Thymus (tissue), 11 donors: ENCODE results near the gene FFAR2. TPM values are rescaled to one million over a fixed set of nuclear protein-coding genes. Genes with fewer than 3 reads are reported as not detected.

Source experiments
- DNase-seq, 9 donors: peaks; one replicate each; pipeline ENCODE4 v3.0.0-alpha.2; 2013; ENCODE audit warnings: low spot score in 9 of 9, low read depth in 6 of 9, missing footprints in 1 of 9
- H3K27ac ChIP-seq, 2 donors: one replicate each; pipeline ENCODE4 v1.5.1; 2013; ENCODE audit warnings: control low read depth in 1 of 2, low read depth in 1 of 2, low read length in 1 of 2, mild to moderate bottlenecking in 1 of 2, moderate library complexity in 1 of 2
- H3K27me3 ChIP-seq, 2 donors: one replicate each; pipeline ENCODE4 v1.5.1; 2013; ENCODE audit warnings: low read length in 1 of 2; ENCODE audit not compliant: control insufficient read depth in 2 of 2, insufficient read depth in 1 of 2
- H3K36me3 ChIP-seq, 2 donors: one replicate each; pipeline ENCODE4 v1.5.1; 2013; ENCODE audit warnings: low read length in 1 of 2, mild to moderate bottlenecking in 1 of 2, moderate library complexity in 1 of 2; ENCODE audit not compliant: control insufficient read depth in 2 of 2, insufficient read depth in 2 of 2
- H3K4me1 ChIP-seq, 2 donors: one replicate each; pipeline ENCODE4 v1.5.1; 2013; ENCODE audit warnings: low read length in 2 of 2; ENCODE audit not compliant: control insufficient read depth in 2 of 2, insufficient read depth in 2 of 2
- H3K4me3 ChIP-seq, 2 donors: one replicate each; pipeline ENCODE4 v1.5.1; 2013; ENCODE audit warnings: low read length in 2 of 2, control low read depth in 1 of 2, mild to moderate bottlenecking in 1 of 2
- H3K9me3 ChIP-seq, 2 donors: one replicate each; pipeline ENCODE4 v1.5.1; 2013; ENCODE audit warnings: low read length in 1 of 2, mild to moderate bottlenecking in 1 of 2; ENCODE audit not compliant: control insufficient read depth in 2 of 2, insufficient read depth in 1 of 2
- WGBS: extraction: QIAGEN DNeasy Blood & Tissue Kit; methylation state at CpG from one replicate; pipeline ENCODE4 v1.1.7; 2013; 5-methylcytosine and 5-hydroxymethylcytosine counted together
- polyA plus RNA-seq: library from polyadenylated mRNA; stranded (reverse); fragments of 200-250 nt; gene quantifications from one replicate; pipeline ENCODE4 v1.2.3, GENCODE V29; 2013
- total RNA-seq: library from RNA; stranded (reverse); fragments of 120-200 nt; gene quantifications from one replicate; pipeline ENCODE4 v1.2.4, GENCODE V29; 2013
- donor health status: healthy.

Gene FFAR2
- total and polyA plus RNA-seq, 2 donors, result 0.47 to 1.1 TPM

DNA sequence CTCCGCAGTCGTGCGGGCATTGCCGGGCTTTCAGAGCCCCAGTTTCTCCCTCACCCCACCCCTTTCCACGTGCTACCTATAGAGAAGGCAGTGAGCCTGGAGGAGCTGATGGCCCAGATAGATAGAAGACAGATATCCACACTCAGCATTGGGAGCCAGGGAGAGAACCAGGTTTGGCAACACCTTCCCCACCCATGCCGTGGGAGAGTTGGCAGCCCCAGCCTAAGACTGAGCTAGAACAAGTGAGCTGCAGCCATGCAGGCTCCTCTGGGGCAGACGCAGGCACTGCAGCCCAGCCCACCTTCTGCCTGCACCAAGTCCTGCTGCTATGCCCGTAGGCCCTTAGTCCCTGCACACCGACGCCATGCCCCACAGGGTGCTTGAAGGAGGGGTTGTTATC lies 52.6 kb downstream of the FFAR2 start:
- no peak for DNase-seq
- Histone ChIP-seq H3K27me3 (peaks cover 0 to 15% of the 10 kb centered on the region in 2 donors), H3K36me3 (no peaks in the 10 kb centered on the region), H3K4me1 (no peaks in the 10 kb centered on the region), H3K27ac (no peak overlapping the region), H3K4me3 (no peak overlapping the region), H3K9me3 (no peaks in the 10 kb centered on the region)
- WGBS, result 99% methylated on average over 10 of the region's 10 CpGs

Other genes starting within 250 kb of the FFAR2 start
- not detected for gene FAM187B, start 219.5 kb upstream of the FFAR2 start, total RNA-seq
- 0.09 TPM for gene FAM187B, start 219.5 kb upstream of the FFAR2 start, polyA plus RNA-seq
- gene LSR, start 199.3 kb upstream of the FFAR2 start, total RNA-seq, result 5.7 TPM
- gene LSR, start 199.3 kb upstream of the FFAR2 start, polyA plus RNA-seq, result 20.1 TPM
- gene USF2, start 179.3 kb upstream of the FFAR2 start, total RNA-seq, result 58.8 TPM
- 151 TPM for gene USF2, start 179.3 kb upstream of the FFAR2 start, polyA plus RNA-seq
- 0.24 TPM for gene HAMP, start 165.7 kb upstream of the FFAR2 start, total RNA-seq
- gene HAMP, start 165.7 kb upstream of the FFAR2 start, polyA plus RNA-seq, result 6.8 TPM
- gene MAG, start 156.1 kb upstream of the FFAR2 start, total RNA-seq, result 0.09 TPM
- 0.41 TPM for gene MAG, start 156.1 kb upstream of the FFAR2 start, polyA plus RNA-seq
- gene CD22, start 119.1 kb upstream of the FFAR2 start, total RNA-seq, result 1.7 TPM
- gene CD22, start 119.1 kb upstream of the FFAR2 start, polyA plus RNA-seq, result 12.3 TPM
- 0.05 TPM for gene FFAR1, start 100.4 kb upstream of the FFAR2 start, total RNA-seq
- 0.05 TPM for gene FFAR1, start 100.4 kb upstream of the FFAR2 start, polyA plus RNA-seq
- 0.33 TPM for gene FFAR3, start 89.8 kb upstream of the FFAR2 start, total RNA-seq
- 0.41 TPM for gene FFAR3, start 89.8 kb upstream of the FFAR2 start, polyA plus RNA-seq
- 0.05 TPM for gene GPR42, start 77.2 kb upstream of the FFAR2 start, total RNA-seq
- 0.25 TPM for gene GPR42, start 77.2 kb upstream of the FFAR2 start, polyA plus RNA-seq
- gene KRTDAP, start 42.2 kb downstream of the FFAR2 start, total RNA-seq, result 7.9 TPM
- 523 TPM for gene KRTDAP, start 42.2 kb downstream of the FFAR2 start, polyA plus RNA-seq
- 23.2 TPM for gene DMKN, start 65.4 kb downstream of the FFAR2 start, total RNA-seq
- 175 TPM for gene DMKN, start 65.4 kb downstream of the FFAR2 start, polyA plus RNA-seq
- 1.5 TPM for gene SBSN, start 80.1 kb downstream of the FFAR2 start, total RNA-seq
- 56.1 TPM for gene SBSN, start 80.1 kb downstream of the FFAR2 start, polyA plus RNA-seq
- gene GAPDHS, start 85.2 kb downstream of the FFAR2 start, total RNA-seq, result 0.19 TPM
- gene GAPDHS, start 85.2 kb downstream of the FFAR2 start, polyA plus RNA-seq, result 0.16 TPM
- 45.0 TPM for gene TMEM147, start 97.4 kb downstream of the FFAR2 start, total RNA-seq
- gene TMEM147, start 97.4 kb downstream of the FFAR2 start, polyA plus RNA-seq, result 61.1 TPM
- gene ATP4A, start 115.4 kb downstream of the FFAR2 start, total RNA-seq, result 0.42 TPM
- 1.1 TPM for gene ATP4A, start 115.4 kb downstream of the FFAR2 start, polyA plus RNA-seq
- not detected for gene PMIS2, start 137.9 kb downstream of the FFAR2 start, total RNA-seq
- not detected for gene PMIS2, start 137.9 kb downstream of the FFAR2 start, polyA plus RNA-seq
- gene HAUS5, start 164.5 kb downstream of the FFAR2 start, total RNA-seq, result 11.8 TPM
- gene HAUS5, start 164.5 kb downstream of the FFAR2 start, polyA plus RNA-seq, result 22.8 TPM
- gene RBM42, start 180.8 kb downstream of the FFAR2 start, total RNA-seq, result 51.8 TPM
- gene RBM42, start 180.8 kb downstream of the FFAR2 start, polyA plus RNA-seq, result 57.1 TPM
- gene ETV2, start 193.5 kb downstream of the FFAR2 start, total RNA-seq, result 0.76 TPM
- gene ETV2, start 193.5 kb downstream of the FFAR2 start, polyA plus RNA-seq, result 1.5 TPM
- 636 TPM for gene COX6B1, start 200.1 kb downstream of the FFAR2 start, total RNA-seq
- 656 TPM for gene COX6B1, start 200.1 kb downstream of the FFAR2 start, polyA plus RNA-seq
- not detected for gene UPK1A, start 218.3 kb downstream of the FFAR2 start, total RNA-seq
- 0.94 TPM for gene UPK1A, start 218.3 kb downstream of the FFAR2 start, polyA plus RNA-seq